IMR-90 (cell line): ENCODE data around the gene TJP1. TPM values are rescaled to one million over a fixed set of nuclear protein-coding genes. Genes with fewer than 3 reads are reported as not detected.

Experiments used
- ATAC-seq: fragments of 200-7000 bp; cut with Tn5 transposase; 2 replicates; pipeline ENCODE4 v1.9.1; 2020; ENCODE audit warnings: low read depth, mild to moderate bottlenecking, moderate library complexity
- BruUV-seq: library from RNA; stranded (reverse); fragments of 400-500 nt; replicated peaks from 2 replicates; lab custom pipeline; 2021; lab: Mats Ljungman, UMichigan
- CTCF ChIA-PET: fragments of 300-600 bp; formaldehyde crosslinking; extraction: SDS; loops from one replicate; lab custom pipeline; 2021; ENCODE audit warnings: antibody characterized with exemption; lab: Yijun Ruan, JAX
- POLR2A ChIA-PET: fragments of 300-600 bp; sonication (Branson Sonifier 250); formaldehyde crosslinking; loops from one replicate; lab custom pipeline; 2022; ENCODE audit warnings: antibody characterized with exemption; ENCODE audit not compliant: unreplicated experiment; lab: Charles Lee
- DNase-seq: peaks from one replicate; pipeline ENCODE4 v3.0.0; 2013
- H2AFZ ChIP-seq: replicated peaks from 2 replicates; pipeline ENCODE3; 2013; ENCODE audit warnings: low read length, mild to moderate bottlenecking; ENCODE audit not compliant: poor library complexity
- H2AK5ac ChIP-seq: 2 replicates; pipeline ENCODE4 v1.6.1; 2013; ENCODE audit warnings: low read depth, low read length, inconsistent platforms
- H2AK9ac ChIP-seq: replicated peaks from 2 replicates; pipeline ENCODE3; 2013; ENCODE audit warnings: mild to moderate bottlenecking, low read depth, low read length, moderate library complexity; ENCODE audit not compliant: poor library complexity
- H2BK120ac ChIP-seq: 2 replicates; pipeline ENCODE4 v1.6.1; 2013; ENCODE audit warnings: low read depth, low read length, inconsistent platforms
- H2BK15ac ChIP-seq: 3 replicates; pipeline ENCODE4 v1.6.1; 2013; ENCODE audit warnings: low read depth, low read length, inconsistent platforms
- H2BK20ac ChIP-seq: 2 replicates; pipeline ENCODE4 v1.6.1; 2013; ENCODE audit warnings: low read depth, mild to moderate bottlenecking, inconsistent platforms, low read length, moderate library complexity
- H2BK5ac ChIP-seq: 2 replicates; pipeline ENCODE4 v1.6.1; 2013; ENCODE audit warnings: mild to moderate bottlenecking, low read depth, low read length, inconsistent platforms; ENCODE audit not compliant: poor library complexity, severe bottlenecking
- H3K14ac ChIP-seq: replicated peaks from 2 replicates; pipeline ENCODE4 v1.6.1; 2013; ENCODE audit warnings: low read depth, low read length, inconsistent platforms
- H3K18ac ChIP-seq: 2 replicates; pipeline ENCODE4 v1.6.1; 2013; ENCODE audit warnings: low read depth, low read length, control low read depth
- H3K23ac ChIP-seq: 2 replicates; pipeline ENCODE4 v1.6.1; 2013; ENCODE audit warnings: low read depth, low read length, inconsistent platforms
- H3K27ac ChIP-seq: 2 replicates; pipeline ENCODE4 v1.5.1; 2013; ENCODE audit warnings: mild to moderate bottlenecking, control low read depth, low read length; ENCODE audit not compliant: insufficient read depth
- H3K27me3 ChIP-seq: 2 replicates; pipeline ENCODE4 v1.6.1; 2013; ENCODE audit warnings: low read length; ENCODE audit not compliant: control insufficient read depth, insufficient read depth
- H3K36me3 ChIP-seq: 2 replicates; pipeline ENCODE4 v1.6.1; 2013; ENCODE audit warnings: low read length, mixed read lengths; ENCODE audit not compliant: control insufficient read depth, insufficient read depth
- H3K4ac ChIP-seq: 2 replicates; pipeline ENCODE4 v1.6.1; 2013; ENCODE audit warnings: low read depth, low read length, inconsistent platforms
- H3K4me1 ChIP-seq: 2 replicates; pipeline ENCODE4 v1.6.1; 2013; ENCODE audit warnings: low read length, mixed read lengths; ENCODE audit not compliant: control insufficient read depth, insufficient read depth
- H3K4me2 ChIP-seq: 2 replicates; pipeline ENCODE4 v1.6.1; 2013; ENCODE audit warnings: low read depth, mild to moderate bottlenecking, control low read depth, low read length, moderate library complexity
- H3K4me3 ChIP-seq: 2 replicates; pipeline ENCODE4 v1.5.1; 2013; ENCODE audit warnings: low read depth, mild to moderate bottlenecking, control low read depth, low read length, moderate library complexity; ENCODE audit not compliant: insufficient read depth
- H3K56ac ChIP-seq: 2 replicates; pipeline ENCODE4 v1.6.1; 2013; ENCODE audit warnings: low read length, inconsistent platforms; ENCODE audit not compliant: insufficient read depth; ENCODE audit errors: extremely low read depth
- H3K79me1 ChIP-seq, 2 experiments: 2 replicates each; pipeline ENCODE4 v1.6.1; 2013; ENCODE audit warnings: low read length in 2 of 2, inconsistent platforms in 1 of 2, low read depth in 1 of 2
- H3K9ac ChIP-seq: 2 replicates; pipeline ENCODE4 v1.6.1; 2013; ENCODE audit warnings: low read depth, low read length, control low read depth
- H3K9me1 ChIP-seq: 2 replicates; pipeline ENCODE4 v1.6.1; 2013; ENCODE audit warnings: low read length, inconsistent platforms; ENCODE audit not compliant: insufficient read depth
- H3K9me3 ChIP-seq: 2 replicates; pipeline ENCODE4 v1.6.1; 2013; ENCODE audit warnings: low read length; ENCODE audit not compliant: control insufficient read depth, insufficient read depth
- H4K20me1 ChIP-seq: 2 replicates; pipeline ENCODE4 v1.6.1; 2013; ENCODE audit warnings: low read length, inconsistent platforms; ENCODE audit not compliant: insufficient read depth
- H4K5ac ChIP-seq: 2 replicates; pipeline ENCODE4 v1.6.1; 2013; ENCODE audit warnings: mild to moderate bottlenecking, low read depth, low read length, control low read depth
- H4K8ac ChIP-seq, 2 experiments: 2 replicates each; pipeline ENCODE4 v1.6.1; 2013; ENCODE audit warnings: low read depth in 2 of 2, low read length in 2 of 2, control low read depth in 1 of 2, inconsistent platforms in 1 of 2
- H4K91ac ChIP-seq: 2 replicates; pipeline ENCODE4 v1.6.1; 2013; ENCODE audit warnings: low read depth, low read length, inconsistent platforms; ENCODE audit not compliant: insufficient read depth
- MAFK ChIP-seq: IDR thresholded peaks from 2 replicates; pipeline ENCODE4 v1.6.1; 2012; ENCODE audit warnings: low read depth, low read length, improper control_type of control experiment
- MAZ ChIP-seq: IDR thresholded peaks from 2 replicates; pipeline ENCODE4 v1.6.1; 2012; ENCODE audit warnings: low read depth, mild to moderate bottlenecking, low read length, improper control_type of control experiment, moderate library complexity, borderline replicate concordance
- WGBS, 2 experiments: methylation state at CpG; one replicate each; pipeline versions ENCODE4 v1.1.5 to v1.1.7; 2013; ENCODE audit warnings: missing lambda C conversion rate in 2 of 2; ENCODE audit not compliant: insufficient read length in 1 of 2; ENCODE audit errors: extremely low coverage in 2 of 2; 5-methylcytosine and 5-hydroxymethylcytosine counted together
- dilution Hi-C: fragments of 300-500 bp; cut with HindIII; formaldehyde crosslinking; loops from one replicate; pipeline ENCODE4 v1.14.3; 2018; ENCODE audit warnings: low sequenced_read_pairs; ENCODE audit not compliant: unreplicated experiment
- in situ Hi-C: fragments of 300-500 bp; cut with MboI; formaldehyde crosslinking; loops from 3 replicates; pipeline ENCODE4 v1.14.3; 2019; ENCODE audit warnings: low sequenced_read_pairs, inconsistent platforms, mixed read lengths
- intact Hi-C: fragments of 100-400 bp; cut with micrococcal nuclease; formaldehyde crosslinking; loops from 2 replicates; pipeline ENCODE4 v1.10.0; 2022
- polyA plus RNA-seq, 3 experiments: library from polyadenylated mRNA; depleted of rRNA; stranded (reverse); fragments of >200 nt; gene quantifications; 2 replicates each; pipeline ENCODE4 v1.2.3, GENCODE V29; 2012; ENCODE audit warnings: low replicate concordance in 1 of 3
- total RNA-seq: library from RNA; depleted of rRNA; stranded (reverse); fragments of >200 nt; gene quantifications from 2 replicates; pipeline ENCODE4 v1.2.3, GENCODE V29; 2012

The TJP1 gene
- total and polyA plus RNA-seq, 2 of the 4 experiments (the other 2 are of a cell fraction), result 42.2 to 43.4 TPM

GRCh38 chr15:29792426-29793159, 29.7 kb downstream of the TJP1 start:
- Histone ChIP-seq H3K27ac (no peak overlapping the region), H3K36me3 (peaks cover 2% of the 10 kb centered on the region), H2BK15ac (no peak overlapping the region), H3K4me1 (peaks cover 6% of the 10 kb centered on the region; the same call in 1 of the 2 replicates), H2BK120ac (no peak overlapping the region), H3K4me2 (no peak overlapping the region; the same call in 1 of the 2 replicates), H4K5ac (no peak overlapping the region), H2BK5ac (no peak overlapping the region), H3K56ac (no peak overlapping the region), H3K79me1 (peaks cover 37 to 54% of the 10 kb centered on the region in 2 experiments), H2BK20ac (no peak overlapping the region), H3K9me3 (no peaks in the 10 kb centered on the region), H4K20me1 (peaks cover 21% of the 10 kb centered on the region), H3K4ac (no peak overlapping the region), H4K8ac (no peak overlapping the region), H3K18ac (no peak overlapping the region), H3K23ac (peak overlapping the region; percentile 48; the same call in 1 of the 2 replicates), H3K14ac (peak overlapping the region; percentile 56; the same call in 1 of the 2 replicates), H3K9me1 (peaks cover 5% of the 10 kb centered on the region), H3K4me3 (no peak overlapping the region), H3K9ac (no peak overlapping the region), H2AFZ (no peak overlapping the region), H2AK5ac (no peak overlapping the region), H2AK9ac (no peak overlapping the region), H3K27me3 (no peaks in the 10 kb centered on the region), H4K91ac (no peak overlapping the region)
- ATAC-seq (peak; percentile 49), DNase-seq (no peak)
- no TSS peak for BruUV-seq
- WGBS, 2 experiments, result no CpG with 5 or more reads among the region's 2 CpGs
- ChIA-PET CTCF (no interaction called here), POLR2A (no interaction called here)
- dilution Hi-C loops (no loop called here), intact Hi-C loops (no loop called here), in situ Hi-C loops (no loop called here)
- TF ChIP-seq MAFK (peak; percentile 68), MAZ (no peak)
